Coronary artery (tissue), 2 donors: ENCODE results near the gene ADCY1.

Experiments used
- DNase-seq: peaks from one replicate; pipeline ENCODE4 v3.0.0-alpha.2; 2017; ENCODE audit warnings: low spot score
- H3K27ac ChIP-seq, 2 donors: fragments of 200-600 bp; sonication (generic); one replicate each; pipeline ENCODE4 v1.5.1; 2016 to 2019
- H3K4me3 ChIP-seq: fragments of 200-600 bp; sonication (generic); 2 replicates; pipeline ENCODE4 v1.5.1; 2016; ENCODE audit warnings: mild to moderate bottlenecking, moderate library complexity
- TF ChIP-seq, protein P1 (sequence below): fragments of 200-600 bp; sonication (generic); IDR thresholded peaks from one replicate; pipeline ENCODE4 v1.5.1; 2019; ENCODE audit warnings: antibody characterized with exemption

Gene ADCY1

GRCh38 chr7:45704683-45705016 lies 130.5 kb downstream of the ADCY1 start:
- H3K27ac ChIP-seq = no peak overlapping the region
- peak; percentile 68 for DNase-seq
- H3K4me3 ChIP-seq = no peak overlapping the region
- TF ChIP-seq, protein P1, sequence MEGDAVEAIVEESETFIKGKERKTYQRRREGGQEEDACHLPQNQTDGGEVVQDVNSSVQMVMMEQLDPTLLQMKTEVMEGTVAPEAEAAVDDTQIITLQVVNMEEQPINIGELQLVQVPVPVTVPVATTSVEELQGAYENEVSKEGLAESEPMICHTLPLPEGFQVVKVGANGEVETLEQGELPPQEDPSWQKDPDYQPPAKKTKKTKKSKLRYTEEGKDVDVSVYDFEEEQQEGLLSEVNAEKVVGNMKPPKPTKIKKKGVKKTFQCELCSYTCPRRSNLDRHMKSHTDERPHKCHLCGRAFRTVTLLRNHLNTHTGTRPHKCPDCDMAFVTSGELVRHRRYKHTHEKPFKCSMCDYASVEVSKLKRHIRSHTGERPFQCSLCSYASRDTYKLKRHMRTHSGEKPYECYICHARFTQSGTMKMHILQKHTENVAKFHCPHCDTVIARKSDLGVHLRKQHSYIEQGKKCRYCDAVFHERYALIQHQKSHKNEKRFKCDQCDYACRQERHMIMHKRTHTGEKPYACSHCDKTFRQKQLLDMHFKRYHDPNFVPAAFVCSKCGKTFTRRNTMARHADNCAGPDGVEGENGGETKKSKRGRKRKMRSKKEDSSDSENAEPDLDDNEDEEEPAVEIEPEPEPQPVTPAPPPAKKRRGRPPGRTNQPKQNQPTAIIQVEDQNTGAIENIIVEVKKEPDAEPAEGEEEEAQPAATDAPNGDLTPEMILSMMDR = no peak

- Histone ChIP-seq H3K27ac (no peak overlapping the region), H3K4me3 (no peak overlapping the region)
- TF ChIP-seq, protein P1 = no peak
- DNase-seq = peak; percentile 50
Measured at GRCh38 chr7:45708046-45708950, 134.1 kb downstream of the ADCY1 start.

- TF ChIP-seq, protein P1 = no peak
- Histone ChIP-seq H3K27ac (peak overlapping the region in 1 of 2 donors; percentile 58), H3K4me3 (no peak overlapping the region)
- DNase-seq = peak; percentile 76
Measured at GRCh38 chr7:45709168-45710042, 135.2 kb downstream of the ADCY1 start.

GRCh38 chr7:45710271-45711160 lies 136.3 kb downstream of the ADCY1 start:
- TF ChIP-seq, protein P1 = no peak
- DNase-seq = peak; percentile 62
- Histone ChIP-seq H3K4me3 (no peak overlapping the region), H3K27ac (no peak overlapping the region)

DNA sequence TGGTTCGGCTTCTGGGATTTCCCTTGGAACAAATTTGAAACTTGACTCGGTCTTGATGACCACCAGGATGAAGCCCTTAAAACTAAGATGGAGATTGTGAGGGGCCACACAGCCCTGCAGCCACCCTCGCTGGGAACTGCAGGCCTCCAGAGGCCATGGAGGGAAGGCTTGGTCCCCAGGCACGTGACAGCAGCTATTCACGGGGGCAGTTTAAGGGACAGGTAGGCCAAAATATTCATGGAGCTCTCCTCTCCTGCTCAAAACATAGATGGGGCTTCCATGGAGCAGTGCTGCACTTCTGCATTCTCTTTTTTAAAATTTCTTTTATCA lies 137.0 kb downstream of the ADCY1 start:
- DNase-seq = no peak
- TF ChIP-seq, protein P1 = no peak
- Histone ChIP-seq H3K4me3 (no peak overlapping the region), H3K27ac (no peak overlapping the region)

DNA sequence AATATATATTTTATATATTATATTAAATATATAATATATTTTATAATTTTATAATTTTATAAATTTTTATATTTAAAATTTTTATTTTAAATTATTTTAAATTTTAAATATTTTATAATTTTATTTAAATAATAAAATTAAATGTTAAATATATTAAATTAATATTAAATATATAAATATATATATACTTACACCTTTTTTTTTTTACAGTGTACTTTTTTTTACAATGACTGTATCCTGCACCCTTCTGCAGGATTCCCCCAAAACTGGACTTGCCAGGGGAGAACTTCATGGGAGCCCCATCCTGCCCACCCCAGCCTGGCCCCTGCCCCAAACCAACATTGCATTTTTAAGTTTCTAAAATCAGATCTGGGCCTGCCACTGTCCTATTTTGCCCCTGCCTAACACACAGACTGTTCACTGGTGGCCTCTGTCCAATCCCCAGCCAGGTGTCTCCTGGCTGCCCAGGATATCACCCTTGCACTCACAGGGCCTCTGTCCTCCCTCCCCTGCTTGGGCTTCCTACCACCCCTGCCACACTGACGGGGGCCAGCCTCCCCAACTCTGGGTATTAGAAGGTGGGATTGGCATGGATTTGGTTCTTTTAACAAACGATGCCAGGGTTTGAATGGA lies 138.0 kb downstream of the ADCY1 start:
- H3K4me3 ChIP-seq = no peak overlapping the region
- H3K27ac ChIP-seq = no peak overlapping the region
- peak; percentile 65 for DNase-seq
- TF ChIP-seq, protein P1 = no peak
